D721Med (cell line): Measurements from ENCODE around the gene BEND6.

Experiments used
- DNase-seq: peaks from one replicate; pipeline ENCODE4 v3.0.0; 2011; ENCODE audit warnings: low spot score; ENCODE audit not compliant: insufficient read length
- FAIRE-seq: peaks from 2 replicates; lab custom pipeline; 2011; peaks lifted over from hg19 to GRCh38; lab: Jason Lieb, UNC
- CTCF ChIP-seq: IDR thresholded peaks from 2 replicates; pipeline ENCODE4 v1.5.1; 2012; ENCODE audit warnings: mild to moderate bottlenecking, control low read depth; ENCODE audit not compliant: insufficient read depth; ENCODE audit errors: missing control alignments

BEND6 gene

DNA sequence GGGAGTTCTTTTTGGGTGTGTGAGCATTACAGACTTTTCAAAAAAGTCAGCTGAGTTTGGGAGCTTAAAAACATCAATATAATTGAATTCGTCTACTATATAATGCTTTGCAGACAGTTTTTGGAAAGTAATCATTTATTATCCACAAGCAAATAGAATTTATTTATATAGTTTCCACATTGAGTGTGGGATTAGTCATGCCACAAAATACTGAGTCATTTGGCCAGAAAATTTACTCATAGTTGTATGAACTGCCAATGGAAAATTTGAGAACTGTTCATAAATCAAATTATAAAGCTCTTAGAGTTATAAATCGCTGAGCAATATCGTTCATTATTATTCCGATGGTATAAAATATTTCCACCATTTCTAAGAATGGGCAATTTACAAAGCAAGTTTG lies 5.0 kb downstream of the BEND6 start:
- no peak for FAIRE-seq
- no peak for TF ChIP-seq CTCF

GRCh38 chr6:56961151-56961550 lies 6.2 kb downstream of the BEND6 start:
- FAIRE-seq (no peak), DNase-seq (no peak)
- TF ChIP-seq CTCF, result no peak

More for the DNA sequence above, 5.0 kb downstream of the BEND6 start:
- DNase-seq, result no peak

DNA sequence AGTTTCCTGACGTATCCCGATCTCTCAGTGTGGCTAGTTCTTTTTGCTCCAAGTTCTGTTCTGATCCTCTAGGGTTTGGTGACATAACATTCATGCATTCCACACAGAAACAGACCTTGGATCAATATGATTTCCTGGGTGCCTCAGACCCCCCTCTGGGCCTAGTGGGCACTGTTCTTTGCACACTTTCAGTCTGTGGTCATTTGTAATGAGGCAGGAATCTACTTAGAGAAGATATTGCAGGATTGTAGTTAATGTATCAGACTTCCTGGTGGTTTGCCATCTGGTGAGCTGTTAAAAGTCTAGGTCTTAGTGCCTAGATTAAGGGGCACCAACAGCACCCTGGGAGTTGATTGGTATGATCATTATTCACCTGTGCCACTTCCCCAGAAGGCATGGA lies 7.5 kb downstream of the BEND6 start:
- TF ChIP-seq CTCF, result no peak
- DNase-seq, result no peak

GRCh38 chr6:56963043-56963442 lies 8.1 kb downstream of the BEND6 start:
- DNase-seq (no peak), FAIRE-seq (no peak)
- no peak for TF ChIP-seq CTCF

More for the DNA sequence above, 7.5 kb downstream of the BEND6 start:
- no peak for FAIRE-seq

- FAIRE-seq, result no peak
- no peak for TF ChIP-seq CTCF
- DNase-seq, result no peak
Measured at GRCh38 chr6:56963793-56964192, 8.9 kb downstream of the BEND6 start.

DNA sequence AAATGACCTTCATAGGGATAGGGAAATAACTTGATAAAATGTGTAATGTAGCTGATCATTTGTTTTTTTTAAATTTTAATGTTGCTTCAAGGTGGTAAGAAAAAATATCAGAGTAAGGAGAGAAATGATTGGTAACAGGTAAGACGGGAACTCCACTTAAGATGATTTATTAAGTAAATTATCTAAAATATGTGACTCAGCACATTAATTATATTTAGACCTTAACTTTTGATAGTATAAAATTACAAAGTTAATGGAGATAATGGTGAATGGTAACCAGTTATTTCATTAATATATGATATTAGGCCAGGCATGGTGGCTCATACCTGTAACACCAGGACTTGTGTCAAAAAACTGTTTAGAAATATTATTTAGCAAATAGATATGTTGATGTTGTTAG lies 10.2 kb downstream of the BEND6 start:
- DNase-seq, result no peak
- no peak for FAIRE-seq
- TF ChIP-seq CTCF, result no peak

DNA sequence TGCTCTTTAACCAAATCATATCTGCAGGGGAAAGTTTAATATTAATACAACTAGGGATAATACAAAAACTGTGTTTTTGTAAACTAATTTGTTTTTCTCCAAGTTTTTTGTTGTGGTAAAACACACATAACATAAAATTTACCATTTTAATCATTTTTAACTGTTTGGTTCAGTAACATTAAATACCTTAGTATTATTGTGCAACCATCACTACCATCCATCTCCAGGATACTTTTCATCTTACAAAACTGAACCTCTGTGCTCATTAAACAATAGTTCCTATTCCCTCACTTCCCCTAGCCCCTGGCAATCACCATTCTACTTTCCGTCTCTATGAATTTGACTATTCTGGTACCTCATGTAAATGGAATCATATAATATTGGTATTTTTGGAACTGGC lies 15.9 kb downstream of the BEND6 start:
- FAIRE-seq (no peak), DNase-seq (no peak)
- TF ChIP-seq CTCF, result no peak
